ENCODE data around the gene TUBGCP6.

DNA sequence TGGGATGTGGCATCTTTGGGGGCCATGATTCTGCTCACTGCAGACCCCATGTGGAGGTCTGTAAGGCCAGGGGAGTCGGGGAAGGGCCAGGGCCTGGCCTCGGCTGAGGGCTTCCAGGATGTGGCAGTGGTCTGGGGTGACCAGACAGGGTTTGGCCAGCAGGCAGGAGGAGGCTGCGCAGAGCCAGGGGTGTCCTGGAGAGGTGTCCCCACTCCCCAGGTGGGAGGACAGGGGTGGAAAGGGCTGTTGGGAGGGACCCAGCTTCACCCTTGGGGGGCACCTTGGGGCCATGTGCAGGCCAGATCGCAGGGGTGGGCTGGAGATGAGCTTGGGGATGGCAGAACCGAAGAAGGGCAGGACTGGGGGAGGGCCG, 70.9 kb downstream of the TUBGCP6 start:
- no peak for TF ChIP-seq POLR2AphosphoS5 (IDR thresholded peaks at IDR 0.05; ENCODE audit: low read length)
- TF ChIP-seq CBFB (IDR thresholded peaks at IDR 0.05; ENCODE audit: low read depth): no peak
- TF ChIP-seq PAX5 (IDR thresholded peaks at IDR 0.05; ENCODE audit: borderline replicate concordance, low read depth, low read length): no peak
- TF ChIP-seq ZNF24 (IDR thresholded peaks at IDR 0.05): no peak
- TF ChIP-seq, protein P1, sequence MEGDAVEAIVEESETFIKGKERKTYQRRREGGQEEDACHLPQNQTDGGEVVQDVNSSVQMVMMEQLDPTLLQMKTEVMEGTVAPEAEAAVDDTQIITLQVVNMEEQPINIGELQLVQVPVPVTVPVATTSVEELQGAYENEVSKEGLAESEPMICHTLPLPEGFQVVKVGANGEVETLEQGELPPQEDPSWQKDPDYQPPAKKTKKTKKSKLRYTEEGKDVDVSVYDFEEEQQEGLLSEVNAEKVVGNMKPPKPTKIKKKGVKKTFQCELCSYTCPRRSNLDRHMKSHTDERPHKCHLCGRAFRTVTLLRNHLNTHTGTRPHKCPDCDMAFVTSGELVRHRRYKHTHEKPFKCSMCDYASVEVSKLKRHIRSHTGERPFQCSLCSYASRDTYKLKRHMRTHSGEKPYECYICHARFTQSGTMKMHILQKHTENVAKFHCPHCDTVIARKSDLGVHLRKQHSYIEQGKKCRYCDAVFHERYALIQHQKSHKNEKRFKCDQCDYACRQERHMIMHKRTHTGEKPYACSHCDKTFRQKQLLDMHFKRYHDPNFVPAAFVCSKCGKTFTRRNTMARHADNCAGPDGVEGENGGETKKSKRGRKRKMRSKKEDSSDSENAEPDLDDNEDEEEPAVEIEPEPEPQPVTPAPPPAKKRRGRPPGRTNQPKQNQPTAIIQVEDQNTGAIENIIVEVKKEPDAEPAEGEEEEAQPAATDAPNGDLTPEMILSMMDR (IDR thresholded peaks at IDR 0.05 in 2 of 3, conservative IDR thresholded peaks at IDR 0.05 in 1 of 3; ENCODE audit: control insufficient read depth in 2 of 3, extremely low read depth in 1 of 3, insufficient read depth in 1 of 3, low read depth in 3 of 3, low read length in 3 of 3): no peak
- TF ChIP-seq CREM (IDR thresholded peaks at IDR 0.05; ENCODE audit: low read depth): no peak
- TF ChIP-seq, protein P2, sequence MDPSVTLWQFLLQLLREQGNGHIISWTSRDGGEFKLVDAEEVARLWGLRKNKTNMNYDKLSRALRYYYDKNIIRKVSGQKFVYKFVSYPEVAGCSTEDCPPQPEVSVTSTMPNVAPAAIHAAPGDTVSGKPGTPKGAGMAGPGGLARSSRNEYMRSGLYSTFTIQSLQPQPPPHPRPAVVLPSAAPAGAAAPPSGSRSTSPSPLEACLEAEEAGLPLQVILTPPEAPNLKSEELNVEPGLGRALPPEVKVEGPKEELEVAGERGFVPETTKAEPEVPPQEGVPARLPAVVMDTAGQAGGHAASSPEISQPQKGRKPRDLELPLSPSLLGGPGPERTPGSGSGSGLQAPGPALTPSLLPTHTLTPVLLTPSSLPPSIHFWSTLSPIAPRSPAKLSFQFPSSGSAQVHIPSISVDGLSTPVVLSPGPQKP (IDR thresholded peaks at IDR 0.05; ENCODE audit: low read depth, low read length): no peak
- TF ChIP-seq CEBPB (IDR thresholded peaks at IDR 0.05; ENCODE audit: borderline replicate concordance in 1 of 2, low read depth in 2 of 2, low read length in 2 of 2): no peak
- no peak for TF ChIP-seq CREB1 (IDR thresholded peaks at IDR 0.05; ENCODE audit: low read depth)
- no peak for TF ChIP-seq BHLHE40 (IDR thresholded peaks at IDR 0.05; ENCODE audit: borderline replicate concordance in 1 of 2, low read depth in 2 of 2, low read length in 1 of 2)
- TF ChIP-seq RFX5 (IDR thresholded peaks at IDR 0.05; ENCODE audit: low read depth, low read length): no peak
- TF ChIP-seq SMC3 (IDR thresholded peaks at IDR 0.05; ENCODE audit: borderline replicate concordance, low read length): no peak
- TF ChIP-seq POLR2A (IDR thresholded peaks at IDR 0.05; ENCODE audit: low read depth, low read length): no peak
- TF ChIP-seq, protein P3, sequence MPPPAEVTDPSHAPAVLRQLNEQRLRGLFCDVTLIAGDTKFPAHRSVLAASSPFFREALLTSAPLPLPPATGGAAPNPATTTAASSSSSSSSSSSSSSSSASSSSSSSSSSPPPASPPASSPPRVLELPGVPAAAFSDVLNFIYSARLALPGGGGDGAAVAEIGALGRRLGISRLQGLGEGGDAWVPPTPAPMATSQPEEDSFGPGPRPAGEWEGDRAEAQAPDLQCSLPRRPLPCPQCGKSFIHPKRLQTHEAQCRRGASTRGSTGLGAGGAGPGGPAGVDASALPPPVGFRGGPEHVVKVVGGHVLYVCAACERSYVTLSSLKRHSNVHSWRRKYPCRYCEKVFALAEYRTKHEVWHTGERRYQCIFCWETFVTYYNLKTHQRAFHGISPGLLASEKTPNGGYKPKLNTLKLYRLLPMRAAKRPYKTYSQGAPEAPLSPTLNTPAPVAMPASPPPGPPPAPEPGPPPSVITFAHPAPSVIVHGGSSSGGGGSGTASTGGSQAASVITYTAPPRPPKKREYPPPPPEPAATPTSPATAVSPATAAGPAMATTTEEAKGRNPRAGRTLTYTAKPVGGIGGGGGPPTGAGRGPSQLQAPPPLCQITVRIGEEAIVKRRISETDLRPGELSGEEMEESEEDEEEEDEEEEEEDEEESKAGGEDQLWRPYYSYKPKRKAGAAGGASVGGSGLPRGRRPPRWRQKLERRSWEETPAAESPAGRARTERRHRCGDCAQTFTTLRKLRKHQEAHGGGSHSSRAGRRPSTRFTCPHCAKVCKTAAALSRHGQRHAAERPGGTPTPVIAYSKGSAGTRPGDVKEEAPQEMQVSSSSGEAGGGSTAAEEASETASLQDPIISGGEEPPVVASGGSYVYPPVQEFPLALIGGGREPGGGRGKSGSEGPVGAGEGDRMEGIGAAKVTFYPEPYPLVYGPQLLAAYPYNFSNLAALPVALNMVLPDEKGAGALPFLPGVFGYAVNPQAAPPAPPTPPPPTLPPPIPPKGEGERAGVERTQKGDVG (CRISPR knock-in tag; IDR thresholded peaks at IDR 0.05): no peak
